Activated T-cell treated with anti-CD3 and anti-CD28 coated beads for 48 hours (primary cell): ENCODE measurements around the gene SPTBN2.

ENCODE experiments used
- DNase-seq: peaks from one replicate; pipeline ENCODE4 v3.0.0-alpha.2; 2020; ENCODE audit warnings: low read depth

SPTBN2 gene

DNA sequence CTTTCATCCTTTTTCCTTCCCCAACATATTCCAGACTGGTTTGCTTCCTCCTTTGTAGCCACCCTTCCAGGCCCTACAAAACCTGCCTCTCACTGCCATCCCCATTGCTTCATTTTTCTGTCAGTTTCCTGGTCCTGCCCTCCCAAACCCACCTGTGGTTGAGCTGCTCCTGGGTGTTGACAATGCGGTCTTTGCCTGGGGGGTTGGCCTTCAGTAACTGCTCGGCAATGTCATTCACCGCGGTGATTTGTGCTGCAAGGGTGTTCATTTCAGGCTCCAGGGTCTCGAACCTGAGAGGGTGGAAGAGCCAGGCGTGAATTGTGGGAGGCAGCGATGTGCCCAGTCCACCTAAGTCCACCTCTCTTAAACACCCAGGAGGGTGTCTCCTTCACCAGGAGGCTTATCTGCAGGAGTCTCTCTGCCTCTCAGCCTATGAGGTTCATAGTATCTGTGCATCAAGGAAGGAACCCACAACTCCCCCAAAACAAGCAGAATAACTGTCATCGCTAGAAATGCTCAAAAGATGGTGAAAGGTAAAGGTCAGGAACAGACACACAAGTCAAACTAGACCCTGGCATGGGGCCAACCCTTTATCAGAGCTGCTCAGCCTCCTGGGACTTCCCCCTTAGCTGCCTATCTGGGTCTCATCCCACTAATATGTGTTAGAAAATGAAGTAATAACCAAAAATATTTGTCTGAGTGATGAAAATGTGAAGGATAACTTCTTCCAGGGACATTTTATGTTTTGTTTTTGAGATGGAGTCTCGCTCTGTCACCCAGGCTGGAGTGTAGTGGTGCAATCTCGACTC, 27.4 kb downstream of the SPTBN2 start:
- DNase-seq = no peak

DNA sequence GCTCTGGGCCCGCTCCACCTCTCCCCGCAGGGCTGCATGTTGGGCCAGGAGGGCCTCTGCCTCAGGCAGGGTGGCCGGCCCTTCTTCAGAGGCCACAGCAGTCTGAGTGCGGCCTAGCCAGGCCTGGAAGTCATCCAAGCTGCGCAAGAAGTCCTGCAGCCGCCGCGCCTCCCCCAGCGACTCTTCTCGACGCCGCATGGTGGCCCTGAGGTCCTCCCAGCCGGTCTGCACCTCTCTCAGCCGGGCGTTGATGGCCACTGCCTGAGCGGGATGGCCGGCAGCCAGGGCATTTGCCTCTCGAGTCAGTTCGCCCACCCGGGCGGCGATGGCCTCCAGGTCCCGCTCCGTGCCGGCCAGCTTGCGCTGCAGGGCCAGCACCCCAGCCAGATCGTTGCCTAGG, 28.3 kb downstream of the SPTBN2 start:
- DNase-seq = no peak

DNA sequence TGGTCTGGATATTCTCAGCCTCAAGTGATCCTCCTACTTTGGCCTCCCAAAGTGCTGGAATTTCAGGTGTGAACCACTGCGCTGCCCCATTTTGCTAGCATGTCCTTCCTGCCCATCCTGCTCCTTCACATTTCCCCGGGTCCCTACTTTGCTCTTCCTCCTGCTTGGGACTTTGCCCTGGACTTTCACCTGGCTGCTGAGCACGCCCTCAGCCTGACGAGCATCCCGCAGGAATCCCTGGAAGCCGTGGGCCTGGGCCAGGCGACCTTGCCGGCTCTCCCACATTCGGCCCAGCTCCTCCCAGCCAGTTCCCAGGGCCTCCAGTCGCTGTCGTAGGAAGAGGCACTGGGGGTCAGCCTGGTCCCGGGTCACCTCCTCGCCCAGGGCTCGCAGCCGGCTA, 28.7 kb downstream of the SPTBN2 start:
- DNase-seq = no peak

DNA sequence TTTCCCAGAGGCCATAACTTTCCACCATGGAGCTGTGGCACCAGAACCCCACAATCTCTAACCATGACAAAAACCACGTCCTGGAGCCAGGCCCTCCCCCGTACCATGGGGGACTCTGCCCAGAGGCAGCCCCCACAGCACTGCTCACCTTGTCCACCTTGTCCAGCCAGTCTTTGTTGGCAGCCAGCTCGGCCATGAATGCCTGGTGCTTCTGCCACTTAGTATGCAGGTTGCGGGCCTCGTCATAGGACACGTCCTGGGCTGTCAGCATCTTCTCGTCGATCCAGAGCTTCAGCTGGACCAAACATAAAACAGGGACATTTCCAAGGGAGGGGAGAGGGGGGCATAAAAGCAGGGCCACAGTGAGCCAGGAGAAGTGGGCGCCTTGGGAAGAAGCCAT, 30.5 kb downstream of the SPTBN2 start:
- no peak for DNase-seq

DNA sequence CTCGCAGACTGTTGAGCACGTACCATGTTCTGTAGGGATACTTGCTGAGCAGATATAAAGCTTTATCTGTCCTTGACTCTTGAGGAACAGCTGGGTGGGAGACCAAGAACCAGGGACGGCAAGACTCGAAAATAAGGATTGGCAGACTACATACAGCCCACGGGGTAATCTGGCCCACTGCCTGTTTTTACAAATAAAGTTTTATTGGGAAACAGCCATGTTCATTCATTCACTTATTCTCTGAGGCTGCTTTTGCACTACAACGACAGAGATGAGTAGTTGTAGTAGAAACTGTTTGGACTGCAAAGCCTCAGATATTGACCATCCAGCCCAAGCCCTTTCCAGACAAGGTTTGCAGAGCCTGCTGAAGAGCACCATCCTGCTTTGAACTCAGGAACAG, 31.0 kb downstream of the SPTBN2 start:
- no peak for DNase-seq

DNA sequence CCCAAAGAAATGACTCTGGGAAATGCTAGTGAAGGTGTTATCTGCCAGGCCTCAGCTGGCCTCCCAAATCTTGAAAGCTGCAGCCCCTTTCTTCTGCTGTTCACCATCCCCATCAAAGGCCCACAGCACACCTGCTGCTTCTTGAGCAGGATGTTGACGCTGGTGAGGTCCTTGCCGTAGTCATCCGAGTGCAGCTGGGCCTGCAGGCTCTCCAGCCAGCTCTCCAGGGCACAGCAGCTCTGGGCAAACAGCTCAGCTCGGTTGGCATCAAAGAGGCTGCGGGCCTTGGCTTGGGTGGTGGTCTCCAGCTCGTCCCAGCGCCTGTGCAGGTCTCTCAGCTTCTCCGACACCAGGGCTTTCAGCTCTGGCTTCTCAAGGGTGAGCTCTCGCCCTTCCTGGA, 32.9 kb downstream of the SPTBN2 start:
- no peak for DNase-seq

DNA sequence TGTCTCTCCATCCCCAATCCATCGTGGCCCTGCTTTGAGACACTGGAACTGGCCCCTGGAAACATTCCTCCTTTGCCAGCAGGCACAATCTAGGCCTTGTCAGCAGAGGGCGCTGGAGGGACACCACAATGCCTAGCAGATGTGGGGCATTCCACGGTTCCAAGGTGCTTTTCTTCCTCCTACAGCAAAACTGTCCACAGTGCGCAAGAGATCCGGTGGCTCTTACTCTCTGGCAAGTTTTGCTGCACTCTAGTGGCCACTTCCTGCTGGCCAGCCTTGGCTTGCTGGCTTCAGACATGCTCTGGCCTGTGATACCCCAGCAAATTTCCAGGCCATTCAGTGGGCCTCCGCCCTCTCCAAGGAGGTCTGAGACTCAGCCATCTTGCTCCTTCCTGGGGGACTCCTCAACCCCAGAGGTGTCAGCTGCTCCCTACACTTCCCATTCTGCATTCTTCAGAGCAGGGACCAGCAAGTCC, 34.2 kb downstream of the SPTBN2 start:
- peak; percentile 73 for DNase-seq

DNA sequence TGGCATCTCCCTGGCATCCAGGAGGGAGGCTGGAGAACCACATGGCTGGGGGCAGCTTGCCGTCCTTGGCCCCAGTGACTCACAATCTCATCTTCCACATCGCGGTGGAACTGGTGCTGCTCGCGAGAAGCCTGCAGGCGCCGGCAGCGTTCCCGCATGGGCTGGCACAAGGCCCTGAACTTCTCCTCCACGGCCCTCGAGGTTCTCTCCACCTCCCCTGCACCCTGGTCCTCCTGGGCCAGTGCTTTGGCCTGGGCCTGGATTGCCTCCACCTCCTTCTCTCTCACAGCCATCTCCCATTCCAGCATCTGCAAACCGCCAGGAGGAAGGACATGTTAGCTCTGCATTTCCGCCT, 35.0 kb downstream of the SPTBN2 start:
- DNase-seq = no peak

DNA sequence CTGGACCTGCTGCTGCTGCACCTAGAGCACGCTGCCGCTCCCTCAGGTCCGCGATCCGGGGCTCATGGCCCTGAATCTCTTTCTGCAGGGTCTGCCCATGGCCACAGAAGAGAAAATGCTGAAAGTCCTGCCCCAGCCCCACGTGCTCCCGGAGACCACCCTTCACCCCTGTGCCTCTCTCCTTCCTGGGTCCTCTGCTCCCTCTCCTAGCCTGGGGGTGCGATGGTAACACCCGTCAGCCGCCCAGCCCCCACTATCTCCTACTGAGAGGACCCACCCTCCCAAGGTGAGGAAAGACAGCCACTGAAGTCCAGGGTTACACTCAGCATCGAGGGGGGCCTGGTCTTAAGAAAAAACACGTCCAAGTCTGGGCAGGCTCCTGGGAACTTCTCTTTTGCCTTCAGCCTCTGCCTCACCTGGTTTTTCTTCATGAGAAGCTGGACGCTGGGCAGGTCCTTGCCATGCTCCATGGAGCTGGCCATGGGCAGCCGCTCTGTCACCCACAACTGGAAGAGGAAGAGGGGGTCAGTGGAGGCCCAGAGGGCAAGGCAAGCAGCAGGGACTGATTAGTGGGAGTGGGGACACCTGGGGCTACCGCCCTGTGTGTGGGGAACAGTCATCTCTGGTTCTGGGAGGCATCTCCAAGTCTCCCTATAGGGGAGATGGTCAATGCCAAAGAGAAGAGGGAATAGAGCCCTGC, 35.5 kb downstream of the SPTBN2 start:
- no peak for DNase-seq

DNA sequence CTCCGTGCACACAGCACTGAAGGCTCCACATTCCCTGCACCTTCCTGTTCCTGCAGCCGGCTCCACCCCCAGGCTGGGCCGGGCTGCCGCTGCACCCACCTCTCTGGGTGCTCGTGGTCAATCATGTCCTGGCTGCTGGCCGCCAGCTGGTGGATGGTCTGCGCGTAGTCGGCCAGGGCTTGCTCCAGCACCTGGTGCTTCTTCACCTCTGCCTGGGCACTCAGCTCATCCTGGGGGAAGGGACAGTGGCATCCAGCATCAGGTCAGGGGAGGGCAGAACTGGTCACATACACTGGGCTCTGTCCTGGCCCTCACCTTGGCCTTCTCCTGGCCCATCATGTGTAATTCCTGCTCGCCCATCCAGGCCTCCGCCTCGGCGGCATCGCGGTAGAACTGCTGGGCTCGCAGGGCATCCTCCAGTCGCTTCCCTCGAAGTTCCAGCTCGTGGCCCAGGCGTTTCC, 36.1 kb downstream of the SPTBN2 start:
- DNase-seq = no peak

DNA sequence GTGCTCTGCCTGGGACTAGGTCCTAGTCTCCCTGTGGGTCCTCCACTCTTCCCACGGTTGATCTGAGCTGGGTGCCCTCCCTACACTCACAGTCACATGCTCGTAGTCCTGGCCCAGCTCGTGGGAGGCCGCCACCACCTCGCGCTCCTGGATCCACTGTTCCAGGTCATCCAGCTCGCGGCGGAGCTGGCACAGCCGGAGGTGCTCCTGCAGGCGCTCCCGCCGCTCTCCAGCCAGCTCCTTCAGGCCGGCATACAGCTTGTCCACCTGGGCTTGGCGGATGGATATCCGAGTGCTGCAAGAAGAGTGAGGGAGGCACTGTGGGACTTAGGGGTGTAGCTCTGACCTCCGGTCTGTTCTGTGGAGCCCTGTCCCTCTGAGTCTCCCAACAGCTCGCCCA, 36.6 kb downstream of the SPTBN2 start:
- DNase-seq = no peak

DNA sequence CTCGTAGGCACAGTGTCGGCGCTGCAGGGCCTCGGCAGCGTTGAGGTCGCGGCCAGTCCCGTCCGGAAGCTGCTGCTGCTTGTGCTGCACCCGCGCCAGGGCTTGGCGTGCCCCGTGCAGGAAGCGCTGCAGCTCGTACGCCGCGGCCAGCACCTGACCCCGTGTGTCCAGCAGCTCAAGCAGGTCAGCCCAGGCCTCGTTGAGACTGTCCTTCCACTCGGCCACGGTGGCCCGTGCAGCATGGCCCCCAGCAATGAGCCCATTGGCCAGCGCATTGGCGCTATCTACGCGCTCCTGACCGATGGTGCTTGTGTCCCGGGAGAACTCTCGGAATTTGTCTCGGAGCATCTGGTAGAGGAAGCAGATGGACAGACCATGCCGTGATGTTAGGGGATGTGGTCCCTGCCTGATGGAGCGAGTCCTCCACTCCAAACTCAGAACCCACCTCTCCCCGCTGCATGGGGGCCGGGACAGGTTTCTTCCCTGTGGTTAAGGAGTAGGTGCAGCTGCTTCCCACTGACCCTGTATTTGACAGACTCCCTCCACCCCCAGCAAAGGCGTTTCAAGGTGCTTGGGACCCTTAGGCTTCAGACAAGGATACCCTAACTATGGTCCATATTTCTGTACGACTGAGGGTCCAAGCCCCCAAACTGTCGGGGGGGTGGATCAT, 37.6 kb downstream of the SPTBN2 start:
- no peak for DNase-seq

DNA sequence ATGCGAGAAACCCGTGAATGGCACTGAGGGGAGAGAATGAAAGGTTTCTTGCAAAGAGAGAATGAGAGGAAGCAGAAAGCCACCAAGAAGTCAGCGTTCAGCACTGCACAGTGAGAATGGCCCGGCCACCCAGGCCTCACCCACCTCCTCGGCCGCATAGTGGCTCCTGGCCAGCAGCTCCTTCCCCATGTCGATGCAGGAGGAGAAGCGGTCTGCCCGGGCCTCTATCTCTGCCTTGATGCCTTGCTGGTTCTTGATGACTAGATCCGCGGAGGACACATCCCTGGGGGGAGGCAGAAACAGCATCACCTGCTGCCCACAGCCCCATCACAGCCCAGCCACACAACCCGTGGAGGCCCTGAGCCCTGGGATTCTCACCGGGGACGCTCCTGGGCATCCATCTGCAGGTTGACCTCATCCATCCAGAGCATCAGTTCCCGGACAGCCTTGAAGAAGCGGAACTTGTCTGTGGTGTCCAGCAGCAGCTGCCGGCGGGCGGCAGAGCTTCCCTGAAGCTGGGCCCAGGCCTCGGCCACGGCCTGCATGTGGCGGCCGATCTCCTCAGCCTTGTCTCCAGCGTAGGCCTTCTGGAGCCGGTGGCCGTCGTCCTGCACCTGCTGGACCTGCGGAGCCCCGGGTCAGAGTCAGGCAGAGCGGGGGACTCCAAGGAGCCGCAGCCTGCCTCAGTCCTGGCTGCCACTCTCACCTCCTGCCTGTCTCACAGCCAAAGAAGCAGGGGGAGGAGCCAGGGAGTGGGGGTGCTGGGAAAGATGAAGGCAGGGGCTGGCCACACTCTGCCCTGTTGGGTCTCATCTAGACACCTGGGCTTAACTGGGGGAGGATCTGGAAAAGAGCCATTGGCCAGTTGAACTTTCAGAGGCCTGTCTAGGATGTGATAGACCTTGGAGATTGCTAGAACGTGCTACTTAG, 39.1 kb downstream of the SPTBN2 start:
- no peak for DNase-seq

DNA sequence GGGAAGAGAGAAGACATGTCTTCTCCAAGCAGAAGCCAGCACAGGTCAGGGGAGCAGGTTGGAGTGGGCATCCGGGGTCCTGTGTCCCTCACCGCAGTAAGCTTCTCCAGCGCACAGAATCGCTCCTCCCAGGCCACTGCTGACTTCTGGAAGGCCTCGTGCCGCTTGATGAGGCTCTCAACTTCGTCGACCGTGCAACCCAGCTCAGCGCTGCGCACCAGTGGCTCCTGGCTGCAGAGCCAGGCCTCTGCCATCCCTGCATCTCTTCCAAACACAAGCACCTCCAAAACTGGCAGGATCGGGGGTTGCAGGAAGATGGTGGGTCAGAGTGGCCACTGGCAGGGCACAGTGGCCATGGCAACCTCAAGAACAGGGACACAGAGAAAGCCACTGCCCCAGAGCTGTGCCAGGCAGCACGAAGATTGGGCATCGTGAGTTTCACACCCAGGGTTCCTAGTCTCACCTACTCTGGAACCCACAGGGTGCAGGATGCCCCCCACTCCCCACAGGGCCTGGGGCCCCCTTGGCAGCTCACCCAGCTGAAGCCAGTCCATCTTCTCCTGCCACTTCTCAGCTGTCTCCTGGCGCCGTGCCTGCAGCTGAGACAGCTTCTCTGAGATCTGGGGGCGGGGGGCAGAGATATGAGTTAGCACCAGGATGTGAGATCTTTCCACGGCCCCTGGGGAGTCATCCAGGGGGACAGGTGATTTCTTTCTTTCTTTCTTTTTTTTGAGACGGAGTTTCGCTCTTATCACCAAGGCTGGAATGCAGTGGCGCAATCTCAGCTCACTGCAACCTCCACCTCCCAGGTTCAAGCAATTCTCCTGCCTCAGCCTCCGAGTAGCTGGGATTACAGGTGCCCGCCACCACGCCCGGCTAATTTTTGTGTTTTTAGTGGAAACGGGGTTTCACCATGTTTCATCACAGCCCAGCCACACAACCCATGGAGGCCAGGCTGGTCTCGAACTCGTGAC, 40.2 kb downstream of the SPTBN2 start:
- no peak for DNase-seq

DNA sequence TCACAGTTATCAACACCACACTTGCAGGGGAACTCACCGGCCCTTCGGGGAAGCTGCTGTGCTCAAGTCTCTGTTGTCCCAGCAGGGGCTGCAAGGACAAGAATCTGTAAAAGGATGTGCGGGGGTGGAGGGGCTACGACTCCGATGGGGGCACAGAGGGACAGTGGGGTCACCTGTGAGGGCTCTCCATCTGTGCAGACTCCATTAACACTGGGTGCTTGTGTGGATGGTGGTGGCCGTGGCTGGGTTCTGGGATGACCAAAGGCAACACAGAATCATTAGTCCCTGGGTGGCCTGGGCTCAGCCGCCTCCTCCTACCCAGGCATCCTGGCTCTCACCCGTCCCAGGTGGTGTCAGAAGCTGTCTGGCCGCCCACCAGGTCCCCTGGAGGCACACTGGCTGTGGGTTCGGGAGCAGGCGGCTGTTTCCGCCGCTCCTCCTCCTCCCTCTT, 41.2 kb downstream of the SPTBN2 start:
- no peak for DNase-seq

DNA sequence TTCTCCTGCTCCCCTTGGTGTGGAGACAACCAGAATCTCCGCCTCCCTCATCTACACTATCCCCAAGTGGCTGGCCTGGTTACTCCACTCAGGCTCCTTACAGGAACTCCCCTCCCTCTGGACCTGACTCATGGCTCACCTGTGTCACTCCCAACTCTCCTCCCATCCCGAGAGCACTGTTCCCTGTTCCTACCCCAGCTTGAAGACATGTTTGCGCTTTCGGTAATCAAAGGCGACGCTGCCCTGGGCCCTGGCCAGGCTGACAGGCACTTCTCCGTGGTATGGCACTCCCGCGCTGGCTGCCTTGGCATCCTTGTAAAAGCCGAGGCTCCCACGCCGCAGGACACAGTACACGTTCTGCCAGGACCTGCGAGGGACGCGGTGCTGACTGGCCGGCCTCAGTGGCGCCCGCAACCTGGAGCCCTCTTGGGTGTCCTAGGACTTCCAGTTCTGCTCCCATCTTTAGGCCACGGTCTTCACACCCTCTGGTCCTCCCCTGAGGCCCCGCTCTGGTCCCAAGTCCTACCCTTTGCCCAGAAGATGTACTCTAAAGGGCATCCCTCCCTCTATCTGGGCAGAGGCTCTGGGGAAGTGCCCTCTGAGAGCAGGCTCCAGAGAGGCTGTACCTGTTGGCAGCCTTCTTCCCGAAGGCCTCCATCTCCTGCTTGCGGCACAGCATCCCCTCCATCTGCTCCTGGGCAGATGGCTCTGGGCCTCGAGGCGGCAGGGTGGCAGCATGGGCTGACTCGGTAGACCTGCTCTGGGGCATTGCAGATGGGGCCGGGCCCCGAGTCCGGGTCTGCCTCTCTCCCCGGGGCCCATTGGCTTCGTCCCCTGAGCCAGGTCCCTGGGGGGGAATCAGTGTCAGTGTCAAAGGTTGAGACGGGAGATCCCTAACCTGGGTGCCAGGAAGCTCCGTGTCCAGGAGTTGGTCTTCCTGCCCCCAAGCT, 41.9 kb downstream of the SPTBN2 start:
- no peak for DNase-seq

DNA sequence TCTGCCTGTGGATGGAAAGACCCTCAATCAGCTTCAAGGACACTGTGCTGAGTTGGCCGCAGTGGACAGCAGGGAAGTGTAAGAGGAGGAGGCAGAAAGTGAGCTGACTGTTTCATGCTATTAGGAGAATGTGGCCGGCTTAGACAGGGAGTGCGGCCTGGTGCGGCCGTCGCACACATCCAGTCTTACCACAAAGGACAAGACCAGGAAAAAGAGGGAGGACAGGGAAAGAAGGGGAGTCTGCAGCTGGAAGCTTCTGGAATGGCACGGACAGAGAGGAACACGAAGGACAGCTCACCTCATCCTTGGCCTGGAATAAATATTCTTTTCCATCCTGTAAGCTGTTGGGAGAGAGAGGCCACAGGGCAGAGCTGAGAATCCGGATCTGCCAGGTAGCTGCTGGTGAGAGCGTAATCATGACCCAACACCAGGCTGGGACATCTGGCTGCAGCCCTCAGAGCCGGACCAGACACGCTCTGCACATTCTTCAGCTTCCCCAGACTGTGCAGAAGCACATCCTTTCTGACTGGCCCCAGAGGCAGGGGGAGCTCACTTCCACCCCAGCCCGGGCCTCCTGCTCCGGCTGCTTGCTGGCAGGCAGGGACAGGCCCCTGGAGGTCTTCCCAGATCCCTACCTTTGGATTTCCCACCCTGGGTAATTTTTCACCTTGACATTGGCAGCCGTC, 42.8 kb downstream of the SPTBN2 start:
- no peak for DNase-seq

DNA sequence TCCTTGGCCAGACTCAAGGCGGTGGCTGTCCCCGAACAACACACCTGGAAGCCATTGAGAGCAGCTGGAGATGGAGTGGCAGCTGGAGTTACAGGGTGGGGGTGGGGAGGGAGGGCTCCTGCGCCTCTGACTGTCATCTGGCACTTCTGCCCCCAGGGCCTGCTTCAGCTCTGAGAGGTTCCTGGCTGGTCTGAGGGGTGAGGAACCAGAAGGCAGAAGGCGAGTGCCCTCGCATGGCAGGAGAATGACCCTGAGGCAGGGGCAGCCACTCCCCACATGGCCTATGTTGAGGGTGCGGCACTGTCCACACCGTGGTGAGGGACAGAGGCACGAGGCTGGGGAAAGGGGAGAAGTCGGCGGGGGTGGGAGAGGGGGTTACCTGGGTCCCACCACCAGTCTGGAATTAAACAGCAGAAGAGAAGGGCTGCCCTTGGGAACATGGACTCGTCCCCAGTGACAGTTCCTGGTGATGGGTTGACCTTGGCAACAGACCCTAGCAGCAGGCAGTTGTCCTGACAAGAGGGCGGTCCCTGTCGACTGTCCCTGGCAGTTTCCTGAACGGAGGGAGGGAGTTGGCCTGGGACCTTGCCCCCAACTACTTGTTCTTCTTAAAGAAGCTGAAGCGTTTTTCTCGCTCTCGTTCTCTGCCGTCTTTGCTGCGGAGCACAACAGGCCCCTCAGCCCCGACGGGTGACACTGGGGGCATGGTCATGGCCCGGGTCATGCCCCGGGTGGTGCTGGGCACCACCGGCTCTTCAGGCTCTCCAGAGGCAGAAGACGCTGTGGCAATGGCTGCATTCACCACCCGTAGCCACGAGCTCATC, 43.5 kb downstream of the SPTBN2 start:
- DNase-seq = no peak
